H1 (cell line): Measurements from ENCODE around the gene RINT1.
"Not testable (repeated sequence)": the region's sequence is repeated elsewhere in the genome, so short reads cannot be mapped to it uniquely, and the experiment has no call there.

Experiments used
- BRCA1 ChIP-seq: IDR thresholded peaks from 2 replicates; pipeline ENCODE4 v1.6.1; 2012; ENCODE audit warnings: low read depth, low read length, improper control_type of control experiment
- CREB1 ChIP-seq: IDR thresholded peaks from 2 replicates; pipeline ENCODE4 v1.6.1; 2012; ENCODE audit warnings: inconsistent platforms
- CTCF ChIP-seq, 3 experiments: IDR thresholded peaks; 1 replicate in 2 of 3; 2 replicates in 1 of 3; pipeline versions ENCODE4 v1.5.1 to v1.6.1; 2011; ENCODE audit warnings: low read length in 3 of 3, mild to moderate bottlenecking in 3 of 3, inconsistent platforms in 2 of 3, low read depth in 1 of 3, moderate library complexity in 1 of 3; ENCODE audit not compliant: insufficient read depth in 1 of 3; ENCODE audit errors: control extremely low read depth in 1 of 3
- EP300 ChIP-seq, 2 experiments: IDR thresholded peaks; 1 replicate in 1 of 2; 2 replicates in 1 of 2; pipeline ENCODE4 v1.6.1; 2011 to 2012; ENCODE audit warnings: low read depth in 2 of 2, low read length in 2 of 2, mild to moderate bottlenecking in 2 of 2, borderline replicate concordance in 1 of 2, inconsistent platforms in 1 of 2, moderate library complexity in 1 of 2
- EZH2 ChIP-seq: fragments of 200-600 bp; sonication (generic); IDR thresholded peaks from 2 replicates; pipeline ENCODE4 v1.7.1; 2012; ENCODE audit warnings: low read depth, mild to moderate bottlenecking, moderate library complexity, low read length, inconsistent platforms; ENCODE audit not compliant: severe bottlenecking
- JUN ChIP-seq: IDR thresholded peaks from 2 replicates; pipeline ENCODE4 v1.6.1; 2011; ENCODE audit warnings: low read depth, mild to moderate bottlenecking, improper control_type of control experiment, low read length
- KDM4A ChIP-seq: IDR thresholded peaks from one replicate; pipeline ENCODE4 v1.7.1; 2012; ENCODE audit warnings: low read depth, mild to moderate bottlenecking, moderate library complexity, low read length, inconsistent platforms; ENCODE audit not compliant: severe bottlenecking
- MAX ChIP-seq: IDR thresholded peaks from 2 replicates; pipeline ENCODE4 v1.6.1; 2012; ENCODE audit warnings: inconsistent platforms
- POLR2A ChIP-seq, 2 experiments: IDR thresholded peaks; 1 replicate in 1 of 2; 2 replicates in 1 of 2; pipeline ENCODE4 v1.6.1; 2011; ENCODE audit warnings: low read depth in 2 of 2, low read length in 2 of 2, mild to moderate bottlenecking in 2 of 2; ENCODE audit errors: control extremely low read depth in 1 of 2
- POLR2AphosphoS5 ChIP-seq: IDR thresholded peaks from 2 replicates; pipeline ENCODE4 v1.6.1; 2011; ENCODE audit warnings: low read depth, low read length
- SIX5 ChIP-seq: IDR thresholded peaks from 2 replicates; pipeline ENCODE4 v1.6.1; 2011; ENCODE audit warnings: mild to moderate bottlenecking, low read depth, low read length
- YY1 ChIP-seq: IDR thresholded peaks from 2 replicates; pipeline ENCODE4 v1.6.1; 2011; ENCODE audit warnings: low read depth, mild to moderate bottlenecking, low read length
- ZNF274 ChIP-seq: IDR thresholded peaks from 2 replicates; pipeline ENCODE4 v1.7.0; 2012; ENCODE audit warnings: low read length, borderline replicate concordance; ENCODE audit errors: extremely low read depth

- TF ChIP-seq POLR2AphosphoS5; CTCF (IDR thresholded peaks at IDR 0.05; ENCODE audit: control extremely low read depth in 1 of 3, insufficient read depth in 1 of 3, low read depth in 1 of 3, low read length in 3 of 3); EZH2; CREB1; ZNF274; BRCA1; POLR2A (IDR thresholded peaks at IDR 0.05; ENCODE audit: control extremely low read depth in 1 of 2, low read depth in 2 of 2, low read length in 2 of 2); YY1; JUN; MAX; SIX5; KDM4A; EP300 (IDR thresholded peaks at IDR 0.05; ENCODE audit: borderline replicate concordance in 1 of 2, low read depth in 2 of 2, low read length in 2 of 2): not testable (repeated sequence)
Measured at GRCh38 chr7:105520620-105521019, 11.4 kb upstream of the RINT1 start.
